Liver (tissue), 9 donors: ENCODE results near the gene LCTL. TPM values are rescaled to one million over a fixed set of nuclear protein-coding genes. Genes with fewer than 3 reads are reported as not detected.

Experiments used
- DNase-seq: peaks from one replicate; pipeline ENCODE4 v3.0.0-alpha.2; 2017; ENCODE audit warnings: low spot score
- H3K27ac ChIP-seq, 2 donors: one replicate each; pipeline ENCODE4 v1.7.0; 2013; ENCODE audit warnings: inconsistent platforms in 2 of 2, low read length in 2 of 2, control low read depth in 1 of 2, low read depth in 1 of 2, mild to moderate bottlenecking in 1 of 2
- H3K27me3 ChIP-seq, 4 donors: one replicate each; pipeline versions ENCODE4 v1.6.1 to v1.7.0; 2013; ENCODE audit warnings: low read length in 3 of 4, inconsistent platforms in 1 of 4, mild to moderate bottlenecking in 1 of 4, moderate library complexity in 1 of 4; ENCODE audit not compliant: control insufficient read depth in 4 of 4, insufficient read depth in 4 of 4
- H3K36me3 ChIP-seq, 4 donors: one replicate each; pipeline versions ENCODE4 v1.6.1 to v1.7.0; 2013; ENCODE audit warnings: low read length in 3 of 4, mild to moderate bottlenecking in 3 of 4, low read depth in 1 of 4, moderate library complexity in 1 of 4; ENCODE audit not compliant: control insufficient read depth in 4 of 4, insufficient read depth in 3 of 4
- H3K4me1 ChIP-seq, 4 donors: one replicate each; pipeline versions ENCODE4 v1.6.1 to v1.7.0; 2013; ENCODE audit warnings: low read length in 3 of 4, mild to moderate bottlenecking in 3 of 4, moderate library complexity in 1 of 4; ENCODE audit not compliant: control insufficient read depth in 4 of 4, insufficient read depth in 4 of 4
- H3K4me3 ChIP-seq, 3 donors: one replicate each; pipeline versions ENCODE4 v1.6.1 to v1.7.0; 2013; ENCODE audit warnings: low read length in 3 of 3, control low read depth in 1 of 3, low read depth in 1 of 3, mild to moderate bottlenecking in 1 of 3
- H3K9ac ChIP-seq, 2 donors: one replicate each; pipeline ENCODE4 v1.7.0; 2013; ENCODE audit warnings: low read length in 2 of 2, mild to moderate bottlenecking in 2 of 2, moderate library complexity in 2 of 2, control low read depth in 1 of 2, low read depth in 1 of 2
- H3K9me3 ChIP-seq, 4 donors: one replicate each; pipeline versions ENCODE4 v1.6.1 to v1.7.0; 2013; ENCODE audit warnings: low read length in 3 of 4; ENCODE audit not compliant: control insufficient read depth in 4 of 4
- CTCF ChIP-seq: fragments of 150-350 bp; IDR thresholded peaks from 2 replicates; pipeline ENCODE4 v1.5.1; 2017; ENCODE audit warnings: improper control_type of control experiment, low read depth, low read length; ENCODE audit not compliant: missing input control
- EGR1 ChIP-seq, 2 donors: IDR thresholded peaks; 2 replicates each; pipeline ENCODE4 v1.6.1; 2016 to 2018; ENCODE audit warnings: antibody characterized with exemption in 2 of 2, low read depth in 2 of 2
- FOXA2 ChIP-seq: IDR thresholded peaks from 2 replicates; pipeline ENCODE4 v1.6.1; 2016; ENCODE audit warnings: antibody characterized with exemption
- GABPA ChIP-seq, 2 donors: IDR thresholded peaks in 1 of 2; conservative IDR thresholded peaks in 1 of 2; 2 replicates each; pipeline ENCODE4 v1.6.1; 2016; ENCODE audit warnings: antibody characterized with exemption in 2 of 2, mild to moderate bottlenecking in 1 of 2, moderate library complexity in 1 of 2
- HNF4A ChIP-seq, 2 donors: conservative IDR thresholded peaks; 2 replicates each; pipeline ENCODE4 v1.6.1; 2016; ENCODE audit warnings: antibody characterized with exemption in 2 of 2, mild to moderate bottlenecking in 2 of 2
- HNF4G ChIP-seq: IDR thresholded peaks from 2 replicates; pipeline ENCODE4 v1.6.1; 2016; ENCODE audit warnings: antibody characterized with exemption
- MAX ChIP-seq: IDR thresholded peaks from 2 replicates; pipeline ENCODE4 v1.6.1; 2016; ENCODE audit warnings: antibody characterized with exemption
- RAD21 ChIP-seq, 2 donors: IDR thresholded peaks; 2 replicates each; pipeline ENCODE4 v1.6.1; 2016; ENCODE audit warnings: antibody characterized with exemption in 2 of 2, mild to moderate bottlenecking in 2 of 2
- RXRA ChIP-seq, 2 donors: IDR thresholded peaks; 2 replicates each; pipeline ENCODE4 v1.6.1; 2017 to 2018; ENCODE audit warnings: antibody characterized with exemption in 2 of 2, mild to moderate bottlenecking in 1 of 2
- SP1 ChIP-seq: IDR thresholded peaks from 2 replicates; pipeline ENCODE4 v1.6.1; 2018; ENCODE audit warnings: antibody characterized with exemption, mild to moderate bottlenecking
- TAF1 ChIP-seq: conservative IDR thresholded peaks from 2 replicates; pipeline ENCODE4 v1.6.1; 2016; ENCODE audit warnings: antibody characterized with exemption, mild to moderate bottlenecking
- YY1 ChIP-seq: IDR thresholded peaks from 2 replicates; pipeline ENCODE4 v1.6.1; 2016; ENCODE audit warnings: antibody characterized with exemption, mild to moderate bottlenecking
- WGBS: extraction: QIAGEN DNeasy Blood & Tissue Kit; methylation state at CpG from one replicate; pipeline ENCODE4 v1.1.7; 2013; 5-methylcytosine and 5-hydroxymethylcytosine counted together
- polyA plus RNA-seq, 2 donors: library from polyadenylated mRNA; stranded (reverse) in 1 of 2; unstranded in 1 of 2; fragments of 200-250 nt in 1 of 2; fragments of >200 nt in 1 of 2; fragmentation: Nextera tagmentation in 1 of 2; extraction: Ambion mirVana in 1 of 2; gene quantifications; one replicate each; pipeline versions ENCODE4 v1.2.1 to v1.2.3, GENCODE V29; 2013 to 2015
- total RNA-seq, 2 donors: library from RNA; depleted of rRNA; stranded (reverse); fragments of >200 nt; gene quantifications; one replicate each; pipeline ENCODE4 v1.2.3, GENCODE V29; 2014
- TF ChIP-seq, protein P1 (sequence below): IDR thresholded peaks from 2 replicates; pipeline ENCODE4 v1.6.1; 2016; ENCODE audit warnings: antibody characterized with exemption
- TF ChIP-seq, protein P2 (sequence below): IDR thresholded peaks from 2 replicates; pipeline ENCODE4 v1.6.1; 2016; ENCODE audit warnings: antibody characterized with exemption, mild to moderate bottlenecking
- TF ChIP-seq, protein P3 (sequence below): IDR thresholded peaks from 2 replicates; pipeline ENCODE4 v1.6.1; 2016; ENCODE audit warnings: antibody characterized with exemption
- donor health status: healthy.
- donor health status: healthy.
- donor health status: healthy.
- donor health status: healthy.
- donor health status: healthy.

LCTL gene
- total and polyA plus RNA-seq, 4 donors = 0.13 TPM; not detected in 3

DNA sequence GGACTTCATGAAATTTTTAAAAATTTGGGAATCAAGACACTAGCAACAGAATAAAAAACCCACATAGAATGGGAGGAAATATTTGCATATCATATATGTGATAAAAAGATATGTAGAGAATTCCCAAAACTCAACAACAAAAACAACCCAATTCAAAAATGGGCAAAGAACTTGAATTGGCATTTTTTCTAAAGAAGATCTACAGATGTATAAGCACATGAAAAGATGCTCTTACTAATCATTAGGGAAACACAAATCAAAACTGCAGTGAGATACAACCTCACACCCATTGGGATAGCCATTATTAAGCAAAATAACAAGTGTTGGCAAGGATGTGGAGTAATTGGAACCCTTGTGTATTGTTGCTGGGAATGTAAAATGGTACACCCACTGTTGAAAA, 10.1 kb downstream of the LCTL start (continued):
- TF ChIP-seq YY1 = no peak
- no peak for TF ChIP-seq GABPA (IDR thresholded peaks at IDR 0.05 in 1 of 2, conservative IDR thresholded peaks at IDR 0.05 in 1 of 2)
- TF ChIP-seq TAF1 = no peak
- TF ChIP-seq RXRA (IDR thresholded peaks at IDR 0.05) = no peak

DNA sequence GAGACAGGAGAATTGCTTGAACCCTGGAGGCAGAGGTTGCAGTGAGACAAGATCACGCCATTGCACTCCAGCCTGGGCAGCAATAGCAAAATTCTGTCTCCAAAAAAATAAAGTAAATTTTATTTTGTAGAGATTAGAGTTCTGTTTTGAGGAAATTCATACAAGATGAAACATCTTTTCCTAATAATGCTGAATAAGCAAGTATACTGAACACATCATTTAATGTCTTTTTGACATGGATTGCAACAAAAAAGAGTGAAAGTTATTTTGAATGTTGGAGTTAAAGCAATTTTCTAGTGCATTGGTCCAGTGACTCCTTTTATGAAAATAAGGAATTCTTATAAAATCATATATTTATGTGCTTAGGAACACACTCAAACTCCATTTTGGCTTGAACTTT, 20.5 kb downstream of the LCTL start:
- 98% methylated on average over 1 of the region's 1 CpG for WGBS
- TF ChIP-seq YY1 (no peak), RXRA (IDR thresholded peaks at IDR 0.05) (no peak), RAD21 (IDR thresholded peaks at IDR 0.05) (no peak)
- Histone ChIP-seq H3K4me3 (no peak overlapping the region), H3K27ac (no peak overlapping the region), H3K4me1 (no peaks in the 10 kb centered on the region), H3K9me3 (no peaks in the 10 kb centered on the region), H3K36me3 (no peaks in the 10 kb centered on the region), H3K27me3 (no peaks in the 10 kb centered on the region), H3K9ac (no peak overlapping the region)
- no peak for DNase-seq

GRCh38 chr15:66542896-66543295, 22.9 kb downstream of the LCTL start:
- Histone ChIP-seq H3K4me1 (no peaks in the 10 kb centered on the region), H3K36me3 (peaks cover 0 to 2% (median 0%) of the 10 kb centered on the region in 4 donors), H3K27ac (no peak overlapping the region), H3K9me3 (no peaks in the 10 kb centered on the region), H3K4me3 (no peak overlapping the region), H3K9ac (no peak overlapping the region), H3K27me3 (no peaks in the 10 kb centered on the region)
- TF ChIP-seq HNF4A (conservative IDR thresholded peaks at IDR 0.05) (no peak), TAF1 (no peak), FOXA2 (no peak), SP1 (no peak), HNF4G (no peak), CTCF (no peak), RXRA (IDR thresholded peaks at IDR 0.05) (no peak), EGR1 (IDR thresholded peaks at IDR 0.05; ENCODE audit: low read depth in 2 of 2) (no peak), RAD21 (IDR thresholded peaks at IDR 0.05) (no peak), MAX (no peak), YY1 (no peak)
- TF ChIP-seq, protein P1, sequence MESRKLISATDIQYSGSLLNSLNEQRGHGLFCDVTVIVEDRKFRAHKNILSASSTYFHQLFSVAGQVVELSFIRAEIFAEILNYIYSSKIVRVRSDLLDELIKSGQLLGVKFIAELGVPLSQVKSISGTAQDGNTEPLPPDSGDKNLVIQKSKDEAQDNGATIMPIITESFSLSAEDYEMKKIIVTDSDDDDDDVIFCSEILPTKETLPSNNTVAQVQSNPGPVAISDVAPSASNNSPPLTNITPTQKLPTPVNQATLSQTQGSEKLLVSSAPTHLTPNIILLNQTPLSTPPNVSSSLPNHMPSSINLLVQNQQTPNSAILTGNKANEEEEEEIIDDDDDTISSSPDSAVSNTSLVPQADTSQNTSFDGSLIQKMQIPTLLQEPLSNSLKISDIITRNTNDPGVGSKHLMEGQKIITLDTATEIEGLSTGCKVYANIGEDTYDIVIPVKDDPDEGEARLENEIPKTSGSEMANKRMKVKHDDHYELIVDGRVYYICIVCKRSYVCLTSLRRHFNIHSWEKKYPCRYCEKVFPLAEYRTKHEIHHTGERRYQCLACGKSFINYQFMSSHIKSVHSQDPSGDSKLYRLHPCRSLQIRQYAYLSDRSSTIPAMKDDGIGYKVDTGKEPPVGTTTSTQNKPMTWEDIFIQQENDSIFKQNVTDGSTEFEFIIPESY = no peak
- TF ChIP-seq, protein P2, sequence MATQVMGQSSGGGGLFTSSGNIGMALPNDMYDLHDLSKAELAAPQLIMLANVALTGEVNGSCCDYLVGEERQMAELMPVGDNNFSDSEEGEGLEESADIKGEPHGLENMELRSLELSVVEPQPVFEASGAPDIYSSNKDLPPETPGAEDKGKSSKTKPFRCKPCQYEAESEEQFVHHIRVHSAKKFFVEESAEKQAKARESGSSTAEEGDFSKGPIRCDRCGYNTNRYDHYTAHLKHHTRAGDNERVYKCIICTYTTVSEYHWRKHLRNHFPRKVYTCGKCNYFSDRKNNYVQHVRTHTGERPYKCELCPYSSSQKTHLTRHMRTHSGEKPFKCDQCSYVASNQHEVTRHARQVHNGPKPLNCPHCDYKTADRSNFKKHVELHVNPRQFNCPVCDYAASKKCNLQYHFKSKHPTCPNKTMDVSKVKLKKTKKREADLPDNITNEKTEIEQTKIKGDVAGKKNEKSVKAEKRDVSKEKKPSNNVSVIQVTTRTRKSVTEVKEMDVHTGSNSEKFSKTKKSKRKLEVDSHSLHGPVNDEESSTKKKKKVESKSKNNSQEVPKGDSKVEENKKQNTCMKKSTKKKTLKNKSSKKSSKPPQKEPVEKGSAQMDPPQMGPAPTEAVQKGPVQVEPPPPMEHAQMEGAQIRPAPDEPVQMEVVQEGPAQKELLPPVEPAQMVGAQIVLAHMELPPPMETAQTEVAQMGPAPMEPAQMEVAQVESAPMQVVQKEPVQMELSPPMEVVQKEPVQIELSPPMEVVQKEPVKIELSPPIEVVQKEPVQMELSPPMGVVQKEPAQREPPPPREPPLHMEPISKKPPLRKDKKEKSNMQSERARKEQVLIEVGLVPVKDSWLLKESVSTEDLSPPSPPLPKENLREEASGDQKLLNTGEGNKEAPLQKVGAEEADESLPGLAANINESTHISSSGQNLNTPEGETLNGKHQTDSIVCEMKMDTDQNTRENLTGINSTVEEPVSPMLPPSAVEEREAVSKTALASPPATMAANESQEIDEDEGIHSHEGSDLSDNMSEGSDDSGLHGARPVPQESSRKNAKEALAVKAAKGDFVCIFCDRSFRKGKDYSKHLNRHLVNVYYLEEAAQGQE = no peak
- TF ChIP-seq, protein P3, sequence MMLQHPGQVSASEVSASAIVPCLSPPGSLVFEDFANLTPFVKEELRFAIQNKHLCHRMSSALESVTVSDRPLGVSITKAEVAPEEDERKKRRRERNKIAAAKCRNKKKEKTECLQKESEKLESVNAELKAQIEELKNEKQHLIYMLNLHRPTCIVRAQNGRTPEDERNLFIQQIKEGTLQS = no peak
- WGBS = 96% methylated on average over 4 of the region's 4 CpGs
- DNase-seq = no peak
